ENCODE results near the gene KCNN4. TPM values are rescaled to one million over a fixed set of nuclear protein-coding genes. Genes with fewer than 3 reads are reported as not detected.

KCNN4 gene
- total and polyA plus RNA-seq, 2 donors (not counting 3 experiments of a cell fraction or from before 2014, with no cell fraction given), result 0.29 TPM; not detected in 1

DNA sequence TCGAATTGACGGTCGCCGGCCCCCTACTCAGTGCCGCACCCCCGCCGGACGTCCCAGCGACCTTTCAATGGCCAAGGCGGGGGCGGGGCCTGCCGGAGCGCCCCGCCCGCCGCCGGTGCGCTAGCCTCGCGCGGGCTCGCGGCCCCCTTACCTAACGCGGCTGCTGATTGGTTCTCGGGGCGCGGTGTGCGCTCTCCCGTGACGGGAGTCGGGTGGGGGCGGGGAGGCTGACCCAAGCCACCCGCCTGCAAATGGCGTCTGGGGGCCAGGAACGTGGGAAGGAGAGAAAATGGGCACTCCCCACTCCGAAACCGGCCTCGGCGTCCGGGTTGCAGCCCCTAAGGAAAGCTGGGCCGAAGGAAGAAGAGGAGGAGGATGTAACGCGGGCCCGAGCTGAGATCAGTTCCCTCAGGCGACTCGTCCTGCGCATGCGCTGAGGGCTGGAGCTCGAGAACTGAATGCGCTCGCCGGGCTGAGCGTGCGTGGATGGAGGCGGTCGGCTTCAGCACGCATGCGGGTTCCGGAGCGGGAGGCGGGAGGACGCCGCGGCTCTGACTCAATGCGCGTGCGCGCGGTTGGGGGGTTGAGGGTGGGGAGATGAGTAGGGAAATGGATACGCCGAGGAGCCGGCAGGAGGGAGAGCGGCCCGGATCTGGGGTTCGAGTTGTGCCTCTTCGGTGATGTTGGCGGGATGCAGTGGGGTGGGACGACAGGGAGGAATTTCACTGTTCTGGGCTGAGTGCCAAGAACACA lies 26.1 kb downstream of the KCNN4 start, which contains the start of gene SMG9:
Gene SMG9, minus strand, starts transcription at position 460 of the 753 bp plus-strand sequence. CDS start 4,221 bp downstream, outside the sequence.
- H3K9me1 ChIP-seq (replicated peaks; ENCODE audit: control insufficient read depth, extremely low read depth, insufficient read depth, low read length), result no peaks in the 10 kb centered on the region

DNA sequence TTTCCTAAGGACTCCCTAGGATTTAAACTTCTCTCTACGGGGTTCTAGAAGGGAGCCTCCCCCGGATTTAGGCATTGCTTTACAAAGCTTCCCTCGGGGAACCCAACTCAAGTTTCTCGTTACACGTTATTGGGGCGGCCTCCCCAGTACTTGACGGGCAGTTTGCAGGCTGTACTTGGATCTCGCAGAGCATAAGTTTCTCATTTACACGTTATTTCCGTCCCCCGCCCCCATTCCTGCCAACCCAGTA lies 26.6 kb downstream of the KCNN4 start:
- H2AFZ ChIP-seq (ENCODE audit: low read depth, low read length), result peak overlapping the region; percentile 35
- no peaks in the 10 kb centered on the region for H3K9me3 ChIP-seq (replicated peaks; ENCODE audit: control insufficient read depth, insufficient read depth, low read length)
- peaks cover 11 to 18% of the 10 kb centered on the region in 2 experiments for H3K36me3 ChIP-seq (ENCODE audit: control insufficient read depth in 2 of 2, extremely low read depth in 1 of 2, insufficient read depth in 2 of 2, low read length in 2 of 2)
- H3K27ac ChIP-seq (ENCODE audit: insufficient read depth, low read depth, low read length), result peak overlapping the region; percentile 97
- DNase-seq (ENCODE audit: low read depth, low spot score) (no peak), FAIRE-seq (no peak)
- POLR2A ChIA-PET, result interaction anchor here (1.5 to 1.8 kb wide), 2 partner anchors 28 to 86 kb away, joined by 3 to 4 read pairs; no protein-coding TSS in a partner anchor
- dilution Hi-C loops (cut with MboI; ENCODE audit: extremely low pct_ligation_motif_present, low sequenced_read_pairs) (no loop called here), intact Hi-C loops (cut with micrococcal nuclease) (loop anchor here (10.0 kb wide), 1 partner anchor 361 kb away; the partner anchor contains the start of gene ZNF225)
- no TSS peak for BruUV-seq (replicated peaks)
- peaks cover 25% of the 10 kb centered on the region for H3K79me2 ChIP-seq (ENCODE audit: control insufficient read depth, insufficient read depth, low read length)
- peak overlapping the region; percentile 98 for H3K9ac ChIP-seq (replicated peaks; ENCODE audit: extremely low read depth, insufficient read depth, low read length)
- CTCF ChIA-PET, result interaction anchor here (0.7 to 6.2 kb wide), 13 partner anchors 9 to 86 kb away, joined by 3 to 55 read pairs (median 5); no protein-coding TSS in a partner anchor
- H3K4me3 ChIP-seq (replicated peaks in 1 of 3; ENCODE audit: insufficient read depth in 1 of 3, low read depth in 1 of 3, low read length in 3 of 3), result peak overlapping the region; percentile 67 to 92 (median 74)
- no peaks in the 10 kb centered on the region for H3K9me1 ChIP-seq (replicated peaks; ENCODE audit: control insufficient read depth, extremely low read depth, insufficient read depth, low read length)
- TF ChIP-seq, protein P1, sequence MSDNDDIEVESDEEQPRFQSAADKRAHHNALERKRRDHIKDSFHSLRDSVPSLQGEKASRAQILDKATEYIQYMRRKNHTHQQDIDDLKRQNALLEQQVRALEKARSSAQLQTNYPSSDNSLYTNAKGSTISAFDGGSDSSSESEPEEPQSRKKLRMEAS (IDR thresholded peaks at IDR 0.05; ENCODE audit: insufficient read depth, insufficient read length), result no peak
- peaks cover 29% of the 10 kb centered on the region for H3K4me1 ChIP-seq (ENCODE audit: control insufficient read depth, extremely low read depth, insufficient read depth, low read length)
- H4K20me1 ChIP-seq (replicated peaks; ENCODE audit: control insufficient read depth, extremely low read depth, insufficient read depth, low read length), result no peaks in the 10 kb centered on the region
- peak overlapping the region; percentile 93 for H3K4me2 ChIP-seq (ENCODE audit: insufficient read depth, low read length)
- no peaks in the 10 kb centered on the region for H3K27me3 ChIP-seq (ENCODE audit: control insufficient read depth in 2 of 2, insufficient read depth in 2 of 2, low read length in 2 of 2)

More for the DNA sequence above, 26.1 kb downstream of the KCNN4 start, which contains the start of gene SMG9:
- dilution Hi-C loops (cut with MboI; ENCODE audit: extremely low pct_ligation_motif_present, low sequenced_read_pairs) (no loop called here), intact Hi-C loops (cut with micrococcal nuclease) (loop anchor here (1.0 to 10.0 kb wide), 2 partner anchors 220 to 360 kb away; partner anchors contain the start of gene ZNF225)
- Histone ChIP-seq H2AFZ (ENCODE audit: low read depth, low read length) (peak within 1 kb of the TSS; percentile 71), H3K4me1 (ENCODE audit: control insufficient read depth, extremely low read depth, insufficient read depth, low read length) (peaks cover 34% of the 10 kb centered on the region), H3K36me3 (ENCODE audit: control insufficient read depth in 2 of 2, extremely low read depth in 1 of 2, insufficient read depth in 2 of 2, low read length in 2 of 2) (peaks cover 7 to 15% of the 10 kb centered on the region in 2 experiments), H3K4me3 (replicated peaks in 1 of 3; ENCODE audit: insufficient read depth in 1 of 3, low read depth in 1 of 3, low read length in 3 of 3) (peak within 1 kb of the TSS; percentile 67 to 92 (median 74)), H3K79me2 (ENCODE audit: control insufficient read depth, insufficient read depth, low read length) (peaks cover 25% of the 10 kb centered on the region), H3K27me3 (ENCODE audit: control insufficient read depth in 2 of 2, insufficient read depth in 2 of 2, low read length in 2 of 2) (no peaks in the 10 kb centered on the region), H3K4me2 (ENCODE audit: insufficient read depth, low read length) (peak within 1 kb of the TSS; percentile 93), H4K20me1 (replicated peaks; ENCODE audit: control insufficient read depth, extremely low read depth, insufficient read depth, low read length) (no peaks in the 10 kb centered on the region), H3K9ac (replicated peaks; ENCODE audit: extremely low read depth, insufficient read depth, low read length) (peak within 1 kb of the TSS; percentile 98), H3K9me3 (replicated peaks; ENCODE audit: control insufficient read depth, insufficient read depth, low read length) (no peaks in the 10 kb centered on the region), H3K27ac (ENCODE audit: insufficient read depth, low read depth, low read length) (peak within 1 kb of the TSS; percentile 97)
- TF ChIP-seq JUN (IDR thresholded peaks at IDR 0.05; ENCODE audit: borderline replicate concordance, insufficient read depth, insufficient read length, low read depth), result no peak
- peak; percentile 50 for TF ChIP-seq POLR2A (IDR thresholded peaks at IDR 0.05; ENCODE audit: low read depth, low read length)
- TF ChIP-seq POLR2AphosphoS5 (IDR thresholded peaks at IDR 0.05; ENCODE audit: insufficient read depth, low read depth, low read length), result peak; percentile 41
- POLR2A ChIA-PET, result interaction anchor here (1.0 to 1.8 kb wide), 3 partner anchors 10 to 86 kb away, joined by 3 to 9 read pairs (median 3); no protein-coding TSS in a partner anchor
- DNase-seq (ENCODE audit: low read depth, low spot score) (peak; percentile 99), FAIRE-seq (peak; percentile 95)
- CTCF ChIA-PET, result interaction anchor here (0.7 to 6.2 kb wide), 12 partner anchors 9 to 86 kb away, joined by 3 to 55 read pairs (median 4); no protein-coding TSS in a partner anchor
- TSS peak; percentile 38 for BruUV-seq (replicated peaks)
